HG02642 (cell line): Measurements from ENCODE around the gene HBA1.
"Not testable (repeated sequence)": the region's sequence is repeated elsewhere in the genome, so short reads cannot be mapped to it uniquely, and the experiment has no call there.

ENCODE experiments used
- ATAC-seq: cut with Tn5 transposase; IDR thresholded peaks from one replicate; pipeline ENCODE4 v1.9.1; 2021; ENCODE audit warnings: mild to moderate bottlenecking; ENCODE audit not compliant: unreplicated experiment, poor library complexity

The HBA1 gene

GRCh38 chr16:173928-174769 is 2.3 kb upstream of the HBA1 start:
- ATAC-seq, result not testable (repeated sequence)

GRCh38 chr16:175011-175949 is 1.2 kb upstream of the HBA1 start:
- ATAC-seq, result no peak

GRCh38 chr16:176006-176405 is 474 bp upstream of the HBA1 start:
- not testable (repeated sequence) for ATAC-seq

GRCh38 chr16:177394-177822 is 928 bp downstream of the HBA1 start:
- ATAC-seq, result no peak

GRCh38 chr16:177981-178667 is 1.6 kb downstream of the HBA1 start:
- no peak for ATAC-seq

- ATAC-seq, result no peak
Observed at GRCh38 chr16:178668-179015, 2.2 kb downstream of the HBA1 start.

- no peak for ATAC-seq
Observed at GRCh38 chr16:179211-180092, 3.0 kb downstream of the HBA1 start.

- no peak for ATAC-seq
Observed at GRCh38 chr16:180101-180675, 3.7 kb downstream of the HBA1 start, which contains the start of gene HBQ1. Gene HBQ1 (plus strand): TSS chr16:180459. CDS start chr16:180487, 28 bp downstream.

GRCh38 chr16:180681-181564 is 4.4 kb downstream of the HBA1 start:
- peak; percentile 54 for ATAC-seq

- ATAC-seq, result no peak
Observed at GRCh38 chr16:181565-182021, 5.1 kb downstream of the HBA1 start.

GRCh38 chr16:183005-183404 is 6.5 kb downstream of the HBA1 start:
- no peak for ATAC-seq

- ATAC-seq, result no peak
Observed at GRCh38 chr16:185213-185612, 8.7 kb downstream of the HBA1 start.

- no peak for ATAC-seq
Observed at GRCh38 chr16:185691-186090, 9.2 kb downstream of the HBA1 start.

- no peak for ATAC-seq
Observed at GRCh38 chr16:187330-187729, 10.8 kb downstream of the HBA1 start.

GRCh38 chr16:188674-189073 is 12.2 kb downstream of the HBA1 start:
- no peak for ATAC-seq

GRCh38 chr16:189604-190186 is 13.2 kb downstream of the HBA1 start:
- no peak for ATAC-seq

- ATAC-seq, result no peak
Observed at GRCh38 chr16:191831-192230, 15.4 kb downstream of the HBA1 start.

- ATAC-seq, result no peak
Observed at GRCh38 chr16:192686-193085, 16.2 kb downstream of the HBA1 start.
